ENCODE data around the gene ZNF91.

ZNF91 gene

DNA sequence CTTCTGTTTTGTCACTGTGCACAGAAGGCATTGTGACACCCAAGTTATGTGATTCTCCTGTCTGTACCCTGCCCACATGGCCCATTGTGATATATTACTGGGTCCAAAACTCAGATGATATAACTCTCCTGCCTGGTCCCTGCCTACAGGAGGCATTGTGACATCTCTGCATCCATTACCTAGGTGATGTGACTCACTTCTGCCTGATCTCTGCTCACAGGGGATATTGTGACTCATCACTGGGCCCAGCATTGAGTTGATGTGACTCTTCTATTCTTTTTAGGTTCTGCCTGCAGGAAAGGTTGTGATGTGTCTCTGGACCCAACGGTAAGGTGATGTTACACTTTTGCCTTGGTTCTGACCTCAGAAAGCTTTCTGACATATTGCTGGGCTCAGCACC lies 77.1 kb downstream of the ZNF91 start:
- H3K4me3 ChIP-seq (replicated peaks; ENCODE audit: insufficient read depth, low read length): no peak overlapping the region
- no peak for TF ChIP-seq SPI1 (IDR thresholded peaks at IDR 0.05; ENCODE audit: borderline replicate concordance, low read depth)
- TF ChIP-seq, protein P1, sequence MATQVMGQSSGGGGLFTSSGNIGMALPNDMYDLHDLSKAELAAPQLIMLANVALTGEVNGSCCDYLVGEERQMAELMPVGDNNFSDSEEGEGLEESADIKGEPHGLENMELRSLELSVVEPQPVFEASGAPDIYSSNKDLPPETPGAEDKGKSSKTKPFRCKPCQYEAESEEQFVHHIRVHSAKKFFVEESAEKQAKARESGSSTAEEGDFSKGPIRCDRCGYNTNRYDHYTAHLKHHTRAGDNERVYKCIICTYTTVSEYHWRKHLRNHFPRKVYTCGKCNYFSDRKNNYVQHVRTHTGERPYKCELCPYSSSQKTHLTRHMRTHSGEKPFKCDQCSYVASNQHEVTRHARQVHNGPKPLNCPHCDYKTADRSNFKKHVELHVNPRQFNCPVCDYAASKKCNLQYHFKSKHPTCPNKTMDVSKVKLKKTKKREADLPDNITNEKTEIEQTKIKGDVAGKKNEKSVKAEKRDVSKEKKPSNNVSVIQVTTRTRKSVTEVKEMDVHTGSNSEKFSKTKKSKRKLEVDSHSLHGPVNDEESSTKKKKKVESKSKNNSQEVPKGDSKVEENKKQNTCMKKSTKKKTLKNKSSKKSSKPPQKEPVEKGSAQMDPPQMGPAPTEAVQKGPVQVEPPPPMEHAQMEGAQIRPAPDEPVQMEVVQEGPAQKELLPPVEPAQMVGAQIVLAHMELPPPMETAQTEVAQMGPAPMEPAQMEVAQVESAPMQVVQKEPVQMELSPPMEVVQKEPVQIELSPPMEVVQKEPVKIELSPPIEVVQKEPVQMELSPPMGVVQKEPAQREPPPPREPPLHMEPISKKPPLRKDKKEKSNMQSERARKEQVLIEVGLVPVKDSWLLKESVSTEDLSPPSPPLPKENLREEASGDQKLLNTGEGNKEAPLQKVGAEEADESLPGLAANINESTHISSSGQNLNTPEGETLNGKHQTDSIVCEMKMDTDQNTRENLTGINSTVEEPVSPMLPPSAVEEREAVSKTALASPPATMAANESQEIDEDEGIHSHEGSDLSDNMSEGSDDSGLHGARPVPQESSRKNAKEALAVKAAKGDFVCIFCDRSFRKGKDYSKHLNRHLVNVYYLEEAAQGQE (IDR thresholded peaks at IDR 0.05; ENCODE audit: insufficient replicate concordance, low read depth): no peak
- no peak for TF ChIP-seq POLR2AphosphoS5 (IDR thresholded peaks at IDR 0.05; ENCODE audit: low read depth)
- TF ChIP-seq CTCF (IDR thresholded peaks at IDR 0.05; ENCODE audit: insufficient read depth, low read length): no peak
- no peak for TF ChIP-seq GABPA (IDR thresholded peaks at IDR 0.05; ENCODE audit: low read depth)
- no peak overlapping the region for H3K27ac ChIP-seq (replicated peaks)
- DNase-seq (ENCODE audit: low read depth in 1 of 2, low spot score in 1 of 2): no peak
- H3K27me3 ChIP-seq (ENCODE audit: insufficient read depth, poor library complexity, severe bottlenecking): no peaks in the 10 kb centered on the region

- TF ChIP-seq, protein P1 (IDR thresholded peaks at IDR 0.05; ENCODE audit: insufficient replicate concordance, low read depth): no peak
- TF ChIP-seq SPI1 (IDR thresholded peaks at IDR 0.05; ENCODE audit: borderline replicate concordance, low read depth) (no peak), GABPA (IDR thresholded peaks at IDR 0.05; ENCODE audit: low read depth) (no peak), POLR2AphosphoS5 (IDR thresholded peaks at IDR 0.05; ENCODE audit: low read depth) (no peak), CTCF (IDR thresholded peaks at IDR 0.05; ENCODE audit: insufficient read depth, low read length) (no peak)
- Histone ChIP-seq H3K4me3 (replicated peaks; ENCODE audit: insufficient read depth, low read length) (no peak overlapping the region), H3K27me3 (ENCODE audit: insufficient read depth, poor library complexity, severe bottlenecking) (no peaks in the 10 kb centered on the region), H3K27ac (replicated peaks) (no peak overlapping the region)
- DNase-seq (ENCODE audit: low read depth in 1 of 2, low spot score in 1 of 2): no peak
Measured at GRCh38 chr19:23315286-23315685, 80.0 kb downstream of the ZNF91 start.

GRCh38 chr19:23314505-23315251 lies 80.6 kb downstream of the ZNF91 start:
- H3K27ac ChIP-seq (replicated peaks): no peak overlapping the region
- no peak overlapping the region for H3K4me3 ChIP-seq (replicated peaks; ENCODE audit: insufficient read depth, low read length)
- H3K27me3 ChIP-seq (ENCODE audit: insufficient read depth, poor library complexity, severe bottlenecking): no peaks in the 10 kb centered on the region
- DNase-seq (ENCODE audit: low read depth in 1 of 2, low spot score in 1 of 2): peak in 1 of 2 experiments; percentile 3
- TF ChIP-seq, protein P1 (IDR thresholded peaks at IDR 0.05; ENCODE audit: insufficient replicate concordance, low read depth): no peak
- TF ChIP-seq GABPA (IDR thresholded peaks at IDR 0.05; ENCODE audit: low read depth) (no peak), POLR2AphosphoS5 (IDR thresholded peaks at IDR 0.05; ENCODE audit: low read depth) (no peak), SPI1 (IDR thresholded peaks at IDR 0.05; ENCODE audit: borderline replicate concordance, low read depth) (no peak), CTCF (IDR thresholded peaks at IDR 0.05; ENCODE audit: insufficient read depth, low read length) (no peak)
